ENCODE data around the gene UPK3A. TPM values are rescaled to one million over a fixed set of nuclear protein-coding genes. Genes with fewer than 3 reads are reported as not detected.
A peak's percentile ranks its signal among the peaks of the same experiment; 100 is the strongest.

UPK3A gene
- total and polyA plus RNA-seq, 10 of the 15 experiments (the other 5 are each of a cell fraction or from before 2014, with no cell fraction given), result not detected

DNA sequence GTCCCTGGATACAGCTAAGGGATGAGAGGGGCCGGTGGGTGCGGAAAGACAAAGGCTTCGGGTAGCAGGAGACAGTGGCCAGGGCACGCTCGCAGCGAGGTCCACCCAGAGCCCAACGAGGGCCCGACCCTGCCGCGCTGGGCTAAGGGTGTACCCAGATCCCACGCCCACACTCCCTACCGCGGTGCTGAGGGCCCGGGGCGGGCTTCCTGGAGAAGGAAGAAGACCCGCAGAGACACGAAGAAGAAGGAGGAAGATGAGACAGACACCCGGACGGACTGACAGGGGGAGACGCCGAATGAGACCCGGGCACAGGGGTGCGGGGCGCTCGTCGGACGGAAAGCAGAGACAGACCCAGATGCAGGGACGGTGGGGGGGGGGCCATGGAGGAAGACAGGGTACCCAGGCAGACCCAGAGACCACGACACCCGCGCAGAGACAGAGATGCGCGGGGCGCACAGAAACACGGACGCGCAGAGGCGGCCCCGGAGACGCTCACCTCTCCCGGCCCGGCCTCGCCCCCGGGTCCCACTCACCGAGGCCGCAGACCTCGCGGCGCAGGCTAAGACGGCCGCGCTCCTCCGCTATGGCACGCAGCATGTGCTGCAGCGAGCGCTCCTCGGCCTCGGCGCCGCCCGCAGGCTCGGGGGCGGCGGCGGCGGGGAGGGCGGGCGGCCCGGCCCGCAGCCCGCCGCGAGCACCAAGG lies 44.5 kb upstream of the UPK3A start:
- ChIA-PET SMC1A (ENCODE audit: uncharacterized antibody, unreplicated experiment) (no interaction called here), POLR2A (no interaction called here), RAD21 (ENCODE audit: unreplicated experiment) (interaction anchor here (1.6 kb wide), 1 partner anchor 8 kb away, joined by 3 read pairs; no protein-coding TSS in a partner anchor), CTCF (no interaction called here)
- FAIRE-seq, result no peak
- intact Hi-C loops (cut with micrococcal nuclease; ENCODE audit: unreplicated experiment) (no loop called here), in situ Hi-C loops (cut with MboI) (no loop called here)
- no TSS peak for BruUV-seq (replicated peaks)
- H3K9me3 ChIP-seq (replicated peaks; ENCODE audit: control insufficient read depth, insufficient read depth, low read length), result no peaks in the 10 kb centered on the region
- no peaks in the 10 kb centered on the region for H4K20me1 ChIP-seq (ENCODE audit: control insufficient read depth, insufficient read depth)
- peak overlapping the region; percentile 64 for H3K27ac ChIP-seq (ENCODE audit: control insufficient read depth, insufficient read depth)
- no peak overlapping the region for H2AFZ ChIP-seq (ENCODE audit: control insufficient read depth, low read depth, low read length)
- peak overlapping the region; percentile 88 for H3K4me3 ChIP-seq
- peaks cover 50% of the 10 kb centered on the region for H3K79me2 ChIP-seq (ENCODE audit: control insufficient read depth, insufficient read depth, low read length)
- H3K4me1 ChIP-seq (ENCODE audit: control insufficient read depth, insufficient read depth, low read length), result peaks cover 48% of the 10 kb centered on the region
- peak overlapping the region; percentile 88 for H3K4me2 ChIP-seq (ENCODE audit: control insufficient read depth, insufficient read depth)
- DNase-seq (ENCODE audit: low read depth, low spot score), result no peak
- under 1% methylated on average over 22 of the region's 73 CpGs for WGBS (ENCODE audit: insufficient coverage, insufficient replicate concordance, low lambda C conversion rate, missing lambda C conversion rate)
- H3K36me3 ChIP-seq (ENCODE audit: control insufficient read depth in 2 of 2, insufficient read depth in 2 of 2, low read length in 1 of 2), result peaks cover 0 to 2% of the 10 kb centered on the region in 2 experiments; a peak in 1 of 4 replicates
- peak; percentile 47 for ATAC-seq
- H3K9ac ChIP-seq (ENCODE audit: control insufficient read depth, insufficient read depth, low read length), result peak overlapping the region; percentile 73
- no peaks in the 10 kb centered on the region for H3K27me3 ChIP-seq (replicated peaks in 1 of 2; ENCODE audit: control insufficient read depth in 2 of 2, insufficient read depth in 2 of 2, low read length in 1 of 2)
- TF ChIP-seq EED (IDR thresholded peaks at IDR 0.05; ENCODE audit: low read depth) (no peak), TARDBP (IDR thresholded peaks at IDR 0.05; ENCODE audit: borderline replicate concordance) (0 out of 2 replicates have a peak, but pooled peaks have one; percentile 40), TAF1 (IDR thresholded peaks at IDR 0.05; ENCODE audit: borderline replicate concordance, low read depth, low read length) (peak; percentile 25; the same call in 1 of the 2 replicates), MYC (IDR thresholded peaks at IDR 0.05; ENCODE audit: insufficient read depth, insufficient read length, insufficient replicate concordance, low read length, severe bottlenecking) (no peak), BHLHE40 (IDR thresholded peaks at IDR 0.05; ENCODE audit: borderline replicate concordance in 1 of 2, low read depth in 2 of 2, low read length in 1 of 2) (0 out of 4 replicates have a peak, but pooled peaks of 1 of the 2 experiments have one; percentile 8), TCF3 (IDR thresholded peaks at IDR 0.05; ENCODE audit: borderline replicate concordance, insufficient read depth, low read depth, low read length) (0 out of 2 replicates have a peak, but pooled peaks have one; percentile 20), TCF12 (IDR thresholded peaks at IDR 0.05; ENCODE audit: low read depth, low read length) (0 out of 2 replicates have a peak, but pooled peaks have one; percentile 11), EZH2 (IDR thresholded peaks at IDR 0.05; ENCODE audit: borderline replicate concordance, control insufficient read depth, low read depth, low read length) (no peak), GATAD2B (conservative IDR thresholded peaks at IDR 0.05; ENCODE audit: low read depth) (peak; percentile 55; the same call in 1 of the 2 replicates), LARP7 (IDR thresholded peaks at IDR 0.05) (peak; percentile 52; the same call in 1 of the 2 replicates), CREM (IDR thresholded peaks at IDR 0.05; ENCODE audit: low read depth) (no peak), EGR1 (IDR thresholded peaks at IDR 0.05; ENCODE audit: borderline replicate concordance in 1 of 2, low read depth in 2 of 2, low read length in 2 of 2) (0 out of 3 replicates have a peak, but pooled peaks of 1 of the 2 experiments have one; percentile 26), POLR2A (IDR thresholded peaks at IDR 0.05; ENCODE audit: low read depth, low read length) (peak; percentile 57; the same call in 1 of the 2 replicates)
- TF ChIP-seq, protein P1, sequence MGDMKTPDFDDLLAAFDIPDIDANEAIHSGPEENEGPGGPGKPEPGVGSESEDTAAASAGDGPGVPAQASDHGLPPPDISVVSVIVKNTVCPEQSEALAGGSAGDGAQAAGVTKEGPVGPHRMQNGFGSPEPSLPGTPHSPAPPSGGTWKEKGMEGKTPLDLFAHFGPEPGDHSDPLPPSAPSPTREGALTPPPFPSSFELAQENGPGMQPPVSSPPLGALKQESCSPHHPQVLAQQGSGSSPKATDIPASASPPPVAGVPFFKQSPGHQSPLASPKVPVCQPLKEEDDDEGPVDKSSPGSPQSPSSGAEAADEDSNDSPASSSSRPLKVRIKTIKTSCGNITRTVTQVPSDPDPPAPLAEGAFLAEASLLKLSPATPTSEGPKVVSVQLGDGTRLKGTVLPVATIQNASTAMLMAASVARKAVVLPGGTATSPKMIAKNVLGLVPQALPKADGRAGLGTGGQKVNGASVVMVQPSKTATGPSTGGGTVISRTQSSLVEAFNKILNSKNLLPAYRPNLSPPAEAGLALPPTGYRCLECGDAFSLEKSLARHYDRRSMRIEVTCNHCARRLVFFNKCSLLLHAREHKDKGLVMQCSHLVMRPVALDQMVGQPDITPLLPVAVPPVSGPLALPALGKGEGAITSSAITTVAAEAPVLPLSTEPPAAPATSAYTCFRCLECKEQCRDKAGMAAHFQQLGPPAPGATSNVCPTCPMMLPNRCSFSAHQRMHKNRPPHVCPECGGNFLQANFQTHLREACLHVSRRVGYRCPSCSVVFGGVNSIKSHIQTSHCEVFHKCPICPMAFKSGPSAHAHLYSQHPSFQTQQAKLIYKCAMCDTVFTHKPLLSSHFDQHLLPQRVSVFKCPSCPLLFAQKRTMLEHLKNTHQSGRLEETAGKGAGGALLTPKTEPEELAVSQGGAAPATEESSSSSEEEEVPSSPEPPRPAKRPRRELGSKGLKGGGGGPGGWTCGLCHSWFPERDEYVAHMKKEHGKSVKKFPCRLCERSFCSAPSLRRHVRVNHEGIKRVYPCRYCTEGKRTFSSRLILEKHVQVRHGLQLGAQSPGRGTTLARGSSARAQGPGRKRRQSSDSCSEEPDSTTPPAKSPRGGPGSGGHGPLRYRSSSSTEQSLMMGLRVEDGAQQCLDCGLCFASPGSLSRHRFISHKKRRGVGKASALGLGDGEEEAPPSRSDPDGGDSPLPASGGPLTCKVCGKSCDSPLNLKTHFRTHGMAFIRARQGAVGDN (IDR thresholded peaks at IDR 0.05), result no peak
- TF ChIP-seq, protein P2, sequence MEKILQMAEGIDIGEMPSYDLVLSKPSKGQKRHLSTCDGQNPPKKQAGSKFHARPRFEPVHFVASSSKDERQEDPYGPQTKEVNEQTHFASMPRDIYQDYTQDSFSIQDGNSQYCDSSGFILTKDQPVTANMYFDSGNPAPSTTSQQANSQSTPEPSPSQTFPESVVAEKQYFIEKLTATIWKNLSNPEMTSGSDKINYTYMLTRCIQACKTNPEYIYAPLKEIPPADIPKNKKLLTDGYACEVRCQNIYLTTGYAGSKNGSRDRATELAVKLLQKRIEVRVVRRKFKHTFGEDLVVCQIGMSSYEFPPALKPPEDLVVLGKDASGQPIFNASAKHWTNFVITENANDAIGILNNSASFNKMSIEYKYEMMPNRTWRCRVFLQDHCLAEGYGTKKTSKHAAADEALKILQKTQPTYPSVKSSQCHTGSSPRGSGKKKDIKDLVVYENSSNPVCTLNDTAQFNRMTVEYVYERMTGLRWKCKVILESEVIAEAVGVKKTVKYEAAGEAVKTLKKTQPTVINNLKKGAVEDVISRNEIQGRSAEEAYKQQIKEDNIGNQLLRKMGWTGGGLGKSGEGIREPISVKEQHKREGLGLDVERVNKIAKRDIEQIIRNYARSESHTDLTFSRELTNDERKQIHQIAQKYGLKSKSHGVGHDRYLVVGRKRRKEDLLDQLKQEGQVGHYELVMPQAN (conservative IDR thresholded peaks at IDR 0.05), result 0 out of 2 replicates have a peak, but pooled peaks have one; percentile 27
- TF ChIP-seq, protein P3, sequence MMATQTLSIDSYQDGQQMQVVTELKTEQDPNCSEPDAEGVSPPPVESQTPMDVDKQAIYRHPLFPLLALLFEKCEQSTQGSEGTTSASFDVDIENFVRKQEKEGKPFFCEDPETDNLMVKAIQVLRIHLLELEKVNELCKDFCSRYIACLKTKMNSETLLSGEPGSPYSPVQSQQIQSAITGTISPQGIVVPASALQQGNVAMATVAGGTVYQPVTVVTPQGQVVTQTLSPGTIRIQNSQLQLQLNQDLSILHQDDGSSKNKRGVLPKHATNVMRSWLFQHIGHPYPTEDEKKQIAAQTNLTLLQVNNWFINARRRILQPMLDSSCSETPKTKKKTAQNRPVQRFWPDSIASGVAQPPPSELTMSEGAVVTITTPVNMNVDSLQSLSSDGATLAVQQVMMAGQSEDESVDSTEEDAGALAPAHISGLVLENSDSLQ (IDR thresholded peaks at IDR 0.05), result peak; percentile 19; the same call in 1 of the 2 replicates
